SK-MEL-5 (cell line): ENCODE measurements around the gene PELO. TPM values are rescaled to one million over a fixed set of nuclear protein-coding genes. Genes with fewer than 3 reads are reported as not detected.

Experiments
- total RNA-seq: library from RNA; depleted of rRNA; stranded (reverse); fragments of >200 nt; shearing (Covaris generic); gene quantifications from 2 replicates; pipeline ENCODE4 v1.2.3, GENCODE V29; 2014; rRNA removed

PELO gene
- total RNA-seq, 1 experiment from 2014 or later: 22.8 TPM

Other genes starting within 250 kb of the PELO start
- gene ITGA1, start within 50 bp of the PELO start, total RNA-seq: 21.1 and 29.7 TPM in 2 replicates
- 7.0 and 8.4 TPM in 2 replicates for gene ITGA2, start 201.4 kb downstream of the PELO start, total RNA-seq